ENCODE results near the gene MIAT.

Gene MIAT

GRCh38 chr22:26636296-26636695 lies 21.1 kb upstream of the MIAT start:
- DNase-seq (ENCODE audit: low read depth, low spot score), result no peak
- no peak overlapping the region for H3K4me3 ChIP-seq (ENCODE audit: low read depth, low read length)
- TF ChIP-seq CTCF (IDR thresholded peaks at IDR 0.05; ENCODE audit: insufficient read depth, low read length, missing control alignments), result no peak
- ChIA-PET CTCF (interaction anchor here (1.0 kb wide), 1 partner anchor 133 kb away, joined by 4 read pairs; no protein-coding TSS in a partner anchor), POLR2A (no interaction called here)

GRCh38 chr22:26642465-26643417 lies 14.6 kb upstream of the MIAT start:
- TF ChIP-seq CTCF (IDR thresholded peaks at IDR 0.05; ENCODE audit: insufficient read depth, low read length, missing control alignments), result no peak
- ChIA-PET CTCF (interaction anchor here (0.7 to 2.0 kb wide), 6 partner anchors 12 to 278 kb away, joined by 3 to 5 read pairs (median 4); no protein-coding TSS in a partner anchor), POLR2A (no interaction called here)
- H3K4me3 ChIP-seq (ENCODE audit: low read depth, low read length), result no peak overlapping the region
- DNase-seq (ENCODE audit: low read depth, low spot score), result no peak

GRCh38 chr22:26643418-26644100 lies 13.8 kb upstream of the MIAT start:
- ChIA-PET POLR2A (interaction anchor here (0.6 kb wide), 1 partner anchor 10 kb away, joined by 3 read pairs; no protein-coding TSS in a partner anchor), CTCF (interaction anchor here (0.7 to 2.0 kb wide), 5 partner anchors 11 to 279 kb away, joined by 3 to 4 read pairs (median 3); no protein-coding TSS in a partner anchor)
- no peak for DNase-seq (ENCODE audit: low read depth, low spot score)
- TF ChIP-seq CTCF (IDR thresholded peaks at IDR 0.05; ENCODE audit: insufficient read depth, low read length, missing control alignments), result no peak
- no peak overlapping the region for H3K4me3 ChIP-seq (ENCODE audit: low read depth, low read length)

- DNase-seq (ENCODE audit: low read depth, low spot score), result no peak
- TF ChIP-seq CTCF (IDR thresholded peaks at IDR 0.05; ENCODE audit: insufficient read depth, low read length, missing control alignments), result no peak
- no peak overlapping the region for H3K4me3 ChIP-seq (ENCODE audit: low read depth, low read length)
- POLR2A ChIA-PET, result no interaction called here
- CTCF ChIA-PET, result interaction anchor here (0.6 to 1.1 kb wide), 3 partner anchors 14 to 70 kb away, joined by 3 read pairs; no protein-coding TSS in a partner anchor
Observed at GRCh38 chr22:26646158-26646557, 11.2 kb upstream of the MIAT start.

GRCh38 chr22:26648011-26648497 lies 9.3 kb upstream of the MIAT start:
- no peak for TF ChIP-seq CTCF (IDR thresholded peaks at IDR 0.05; ENCODE audit: insufficient read depth, low read length, missing control alignments)
- CTCF ChIA-PET, result no interaction called here
- POLR2A ChIA-PET, result no interaction called here
- DNase-seq (ENCODE audit: low read depth, low spot score), result no peak
- H3K4me3 ChIP-seq (ENCODE audit: low read depth, low read length), result no peak overlapping the region
